Hepatocyte (in vitro differentiated cells): ENCODE results near the gene PAK2.

Experiments used
- CTCF ChIP-seq: fragments of 200-600 bp; sonication (generic); IDR thresholded peaks from 2 replicates; pipeline ENCODE4 v1.5.1; 2016; ENCODE audit warnings: antibody characterized with exemption, mild to moderate bottlenecking; ENCODE audit not compliant: poor library complexity
- EZH2 ChIP-seq: fragments of 200-600 bp; sonication (generic); IDR thresholded peaks from 2 replicates; pipeline ENCODE4 v1.6.1; 2016; ENCODE audit warnings: antibody characterized with exemption, mild to moderate bottlenecking, borderline replicate concordance

GRCh38 chr3:196843435-196844110 lies 103.9 kb downstream of the PAK2 start:
- TF ChIP-seq CTCF (no peak), EZH2 (no peak)
